ENCODE data around the gene CORO2A. TPM values are rescaled to one million over a fixed set of nuclear protein-coding genes. Genes with fewer than 3 reads are reported as not detected.

The CORO2A gene
- polyA plus RNA-seq, 1 of the 3 experiments (the other 2 are of a cell fraction) = 2.3 TPM

DNA sequence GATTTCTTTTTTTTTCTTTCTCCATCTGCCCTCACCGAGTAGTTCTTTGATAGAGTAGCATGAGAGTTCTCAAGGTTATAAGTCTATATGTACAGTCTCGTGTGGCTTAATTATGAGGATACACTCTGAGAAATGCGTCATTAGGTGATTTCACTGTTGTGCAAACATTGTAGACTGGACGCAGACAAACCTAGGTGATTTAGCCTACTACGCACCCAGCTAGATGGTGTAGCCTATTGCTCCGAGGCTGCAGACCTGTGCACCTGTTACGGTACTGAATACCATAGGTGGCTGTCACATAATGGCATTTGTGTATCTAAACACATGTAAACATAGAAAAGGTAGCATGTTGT, 26.9 kb upstream of the CORO2A start:
- no peaks in the 10 kb centered on the region for H3K27me3 ChIP-seq (ENCODE audit: insufficient read depth)
- DNase-seq = no peak
- WGBS (ENCODE audit: low lambda C conversion rate) = 85% methylated on average over 7 of the region's 7 CpGs
- no peak overlapping the region for H3K4me2 ChIP-seq
- peaks cover 0 to 2% of the 10 kb centered on the region in 2 experiments for H3K36me3 ChIP-seq (replicated peaks in 1 of 2; ENCODE audit: control insufficient read depth in 1 of 2, insufficient read depth in 2 of 2, low read length in 1 of 2)
- H3K9me3 ChIP-seq = no peaks in the 10 kb centered on the region
- peaks cover 4 to 14% of the 10 kb centered on the region in 2 experiments; a peak in 3 of 4 replicates for H3K4me1 ChIP-seq (ENCODE audit: control insufficient read depth in 1 of 2, insufficient read depth in 2 of 2, low read depth in 1 of 2, low read length in 1 of 2)
- ChIA-PET POLR2A (no interaction called here), CTCF (no interaction called here)
- H2AFZ ChIP-seq (ENCODE audit: low read depth) = no peak overlapping the region
- H3F3A ChIP-seq (replicated peaks; ENCODE audit: insufficient read depth) = peaks cover 4% of the 10 kb centered on the region
- no peaks in the 10 kb centered on the region for H3K79me2 ChIP-seq (ENCODE audit: insufficient read depth)
- no peaks in the 10 kb centered on the region for H4K20me1 ChIP-seq (ENCODE audit: insufficient read depth)
- no peaks in the 10 kb centered on the region for H3K9me2 ChIP-seq
- no peak overlapping the region for H3K9ac ChIP-seq
- no peak for TF ChIP-seq EP300 (IDR thresholded peaks at IDR 0.05; ENCODE audit: borderline replicate concordance in 1 of 2, low read depth in 1 of 2, low read length in 1 of 2)
- no peak for TF ChIP-seq TAF1 (IDR thresholded peaks at IDR 0.05; ENCODE audit: borderline replicate concordance, low read depth, low read length)
- no peak for TF ChIP-seq MXI1 (IDR thresholded peaks at IDR 0.05; ENCODE audit: low read depth, low read length)
- no peak for TF ChIP-seq RCOR1 (IDR thresholded peaks at IDR 0.05; ENCODE audit: low read length)
- TF ChIP-seq, protein P1, sequence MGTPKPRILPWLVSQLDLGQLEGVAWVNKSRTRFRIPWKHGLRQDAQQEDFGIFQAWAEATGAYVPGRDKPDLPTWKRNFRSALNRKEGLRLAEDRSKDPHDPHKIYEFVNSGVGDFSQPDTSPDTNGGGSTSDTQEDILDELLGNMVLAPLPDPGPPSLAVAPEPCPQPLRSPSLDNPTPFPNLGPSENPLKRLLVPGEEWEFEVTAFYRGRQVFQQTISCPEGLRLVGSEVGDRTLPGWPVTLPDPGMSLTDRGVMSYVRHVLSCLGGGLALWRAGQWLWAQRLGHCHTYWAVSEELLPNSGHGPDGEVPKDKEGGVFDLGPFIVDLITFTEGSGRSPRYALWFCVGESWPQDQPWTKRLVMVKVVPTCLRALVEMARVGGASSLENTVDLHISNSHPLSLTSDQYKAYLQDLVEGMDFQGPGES (IDR thresholded peaks at IDR 0.05; ENCODE audit: low read depth, low read length) = no peak
- H3K4me3 ChIP-seq (ENCODE audit: low read depth in 2 of 2, low read length in 1 of 2) = no peak overlapping the region
- H3K27ac ChIP-seq (ENCODE audit: low read depth in 2 of 2, low read length in 1 of 2) = no peak overlapping the region

DNA sequence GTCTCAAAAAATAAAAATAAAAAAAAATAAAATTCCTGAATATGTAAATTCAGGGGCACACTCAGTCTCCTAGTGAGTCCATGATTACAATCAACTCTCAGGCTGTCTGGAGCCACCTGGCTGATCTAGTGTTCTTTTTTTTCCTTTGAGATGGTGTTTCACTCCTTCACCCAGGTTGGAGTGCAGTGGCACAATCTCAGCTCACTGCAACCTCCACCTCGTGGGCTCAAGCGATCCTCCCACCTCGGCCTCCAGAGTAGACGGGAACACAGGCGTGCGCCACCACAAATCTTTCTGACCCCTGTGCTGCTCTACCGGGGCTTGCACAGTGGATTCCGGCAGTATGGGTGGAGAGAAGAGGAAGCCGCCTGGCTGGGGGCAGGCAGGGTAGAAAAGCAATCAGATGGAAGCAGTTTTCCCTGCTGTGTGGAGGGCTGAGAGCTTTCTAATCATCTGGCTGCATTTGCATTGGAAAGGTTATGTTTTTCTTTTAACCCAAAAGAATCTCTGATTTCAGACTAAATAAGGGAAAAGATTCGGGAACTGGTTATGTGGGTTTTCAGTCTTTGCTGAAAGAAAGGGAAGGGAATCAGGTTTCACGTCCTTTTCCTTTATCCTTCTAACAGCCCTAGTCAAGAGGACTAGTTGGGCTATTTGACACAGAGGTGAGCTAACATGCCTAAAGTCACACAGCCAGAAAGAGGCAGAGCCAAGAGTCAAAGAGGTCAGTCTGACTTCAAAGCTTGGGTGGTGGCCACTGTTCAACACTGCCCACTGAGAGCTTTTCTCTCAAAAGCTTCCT, 26.3 kb upstream of the CORO2A start:
- H3K27me3 ChIP-seq (ENCODE audit: insufficient read depth) = no peaks in the 10 kb centered on the region
- no peak overlapping the region for H3K27ac ChIP-seq (ENCODE audit: low read depth in 2 of 2, low read length in 1 of 2)
- H3K36me3 ChIP-seq (replicated peaks in 1 of 2; ENCODE audit: control insufficient read depth in 1 of 2, insufficient read depth in 2 of 2, low read length in 1 of 2) = peaks cover 0 to 2% of the 10 kb centered on the region in 2 experiments
- H3K9me2 ChIP-seq = no peaks in the 10 kb centered on the region
- H3K9me3 ChIP-seq = no peaks in the 10 kb centered on the region
- no peak overlapping the region for H2AFZ ChIP-seq (ENCODE audit: low read depth)
- peaks cover 4% of the 10 kb centered on the region for H3F3A ChIP-seq (replicated peaks; ENCODE audit: insufficient read depth)
- no peak overlapping the region for H3K4me2 ChIP-seq
- no peak overlapping the region for H3K4me3 ChIP-seq (ENCODE audit: low read depth in 2 of 2, low read length in 1 of 2)
- H3K9ac ChIP-seq = no peak overlapping the region
- TF ChIP-seq, protein P2, sequence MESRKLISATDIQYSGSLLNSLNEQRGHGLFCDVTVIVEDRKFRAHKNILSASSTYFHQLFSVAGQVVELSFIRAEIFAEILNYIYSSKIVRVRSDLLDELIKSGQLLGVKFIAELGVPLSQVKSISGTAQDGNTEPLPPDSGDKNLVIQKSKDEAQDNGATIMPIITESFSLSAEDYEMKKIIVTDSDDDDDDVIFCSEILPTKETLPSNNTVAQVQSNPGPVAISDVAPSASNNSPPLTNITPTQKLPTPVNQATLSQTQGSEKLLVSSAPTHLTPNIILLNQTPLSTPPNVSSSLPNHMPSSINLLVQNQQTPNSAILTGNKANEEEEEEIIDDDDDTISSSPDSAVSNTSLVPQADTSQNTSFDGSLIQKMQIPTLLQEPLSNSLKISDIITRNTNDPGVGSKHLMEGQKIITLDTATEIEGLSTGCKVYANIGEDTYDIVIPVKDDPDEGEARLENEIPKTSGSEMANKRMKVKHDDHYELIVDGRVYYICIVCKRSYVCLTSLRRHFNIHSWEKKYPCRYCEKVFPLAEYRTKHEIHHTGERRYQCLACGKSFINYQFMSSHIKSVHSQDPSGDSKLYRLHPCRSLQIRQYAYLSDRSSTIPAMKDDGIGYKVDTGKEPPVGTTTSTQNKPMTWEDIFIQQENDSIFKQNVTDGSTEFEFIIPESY (IDR thresholded peaks at IDR 0.05; ENCODE audit: borderline replicate concordance, low read depth) = no peak
- TF ChIP-seq JUND (IDR thresholded peaks at IDR 0.05) = no peak
- no peak for DNase-seq
- ChIA-PET POLR2A (no interaction called here), CTCF (interaction anchor here (1.2 to 4.8 kb wide), 3 partner anchors 12 to 295 kb away, joined by 4 to 25 read pairs (median 18); no protein-coding TSS in a partner anchor)
- no peaks in the 10 kb centered on the region for H3K79me2 ChIP-seq (ENCODE audit: insufficient read depth)
- H4K20me1 ChIP-seq (ENCODE audit: insufficient read depth) = no peaks in the 10 kb centered on the region
- 88% methylated on average over 10 of the region's 11 CpGs for WGBS (ENCODE audit: low lambda C conversion rate)
- peaks cover 4 to 12% of the 10 kb centered on the region in 2 experiments; a peak in 3 of 4 replicates for H3K4me1 ChIP-seq (ENCODE audit: control insufficient read depth in 1 of 2, insufficient read depth in 2 of 2, low read depth in 1 of 2, low read length in 1 of 2)
